Measurements from ENCODE around the gene GRK5.

GRK5 gene

DNA sequence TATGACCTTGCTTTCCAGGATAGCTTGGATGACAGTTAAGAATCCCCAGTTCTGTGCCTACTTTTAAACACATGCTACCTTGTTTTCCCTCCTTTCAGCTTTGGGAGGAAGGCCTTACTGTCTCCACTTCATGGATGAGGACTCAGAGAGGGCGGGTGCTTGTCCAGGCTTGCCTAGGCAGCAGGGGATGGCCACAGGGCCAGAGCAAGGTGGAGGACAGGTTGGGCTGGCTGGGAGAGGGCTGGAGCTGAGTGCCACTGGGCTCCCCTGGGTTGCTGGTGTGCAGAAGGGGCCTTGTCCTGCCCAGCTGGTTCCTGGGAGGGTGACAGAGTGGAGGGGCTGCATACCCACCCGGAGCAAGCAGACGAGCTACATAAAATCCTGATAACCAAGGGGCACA, 117.8 kb downstream of the GRK5 start:
- H3F3A ChIP-seq (ENCODE audit: control insufficient read depth, insufficient read depth), result no peaks in the 10 kb centered on the region
- H4K20me1 ChIP-seq (ENCODE audit: control insufficient read depth, insufficient read depth, low read depth, low read length), result no peaks in the 10 kb centered on the region
- H3K9me2 ChIP-seq (replicated peaks; ENCODE audit: control insufficient read depth, low read length), result no peaks in the 10 kb centered on the region
- H3K9me3 ChIP-seq (ENCODE audit: control insufficient read depth, insufficient read depth, low read length), result no peaks in the 10 kb centered on the region
- H3K79me2 ChIP-seq (ENCODE audit: control insufficient read depth, low read length), result no peaks in the 10 kb centered on the region
- no peak overlapping the region for H3K4me3 ChIP-seq (ENCODE audit: low read length)
- no peak overlapping the region for H3K4me2 ChIP-seq (ENCODE audit: low read length)
- no peaks in the 10 kb centered on the region for H3K36me3 ChIP-seq (ENCODE audit: control insufficient read depth, low read length)
- H3K4me1 ChIP-seq (ENCODE audit: control insufficient read depth, low read length), result peaks cover 9% of the 10 kb centered on the region
- no peaks in the 10 kb centered on the region for H3K27me3 ChIP-seq (ENCODE audit: control insufficient read depth, low read length)
- no peak overlapping the region for H3K27ac ChIP-seq (ENCODE audit: low read depth, low read length)
- TF ChIP-seq, protein P1, sequence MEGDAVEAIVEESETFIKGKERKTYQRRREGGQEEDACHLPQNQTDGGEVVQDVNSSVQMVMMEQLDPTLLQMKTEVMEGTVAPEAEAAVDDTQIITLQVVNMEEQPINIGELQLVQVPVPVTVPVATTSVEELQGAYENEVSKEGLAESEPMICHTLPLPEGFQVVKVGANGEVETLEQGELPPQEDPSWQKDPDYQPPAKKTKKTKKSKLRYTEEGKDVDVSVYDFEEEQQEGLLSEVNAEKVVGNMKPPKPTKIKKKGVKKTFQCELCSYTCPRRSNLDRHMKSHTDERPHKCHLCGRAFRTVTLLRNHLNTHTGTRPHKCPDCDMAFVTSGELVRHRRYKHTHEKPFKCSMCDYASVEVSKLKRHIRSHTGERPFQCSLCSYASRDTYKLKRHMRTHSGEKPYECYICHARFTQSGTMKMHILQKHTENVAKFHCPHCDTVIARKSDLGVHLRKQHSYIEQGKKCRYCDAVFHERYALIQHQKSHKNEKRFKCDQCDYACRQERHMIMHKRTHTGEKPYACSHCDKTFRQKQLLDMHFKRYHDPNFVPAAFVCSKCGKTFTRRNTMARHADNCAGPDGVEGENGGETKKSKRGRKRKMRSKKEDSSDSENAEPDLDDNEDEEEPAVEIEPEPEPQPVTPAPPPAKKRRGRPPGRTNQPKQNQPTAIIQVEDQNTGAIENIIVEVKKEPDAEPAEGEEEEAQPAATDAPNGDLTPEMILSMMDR (IDR thresholded peaks at IDR 0.05; ENCODE audit: low read depth, low read length, poor library complexity, severe bottlenecking), result no peak
- no peak for TF ChIP-seq EZH2phosphoT487 (IDR thresholded peaks at IDR 0.05; ENCODE audit: borderline replicate concordance, low read length)

DNA sequence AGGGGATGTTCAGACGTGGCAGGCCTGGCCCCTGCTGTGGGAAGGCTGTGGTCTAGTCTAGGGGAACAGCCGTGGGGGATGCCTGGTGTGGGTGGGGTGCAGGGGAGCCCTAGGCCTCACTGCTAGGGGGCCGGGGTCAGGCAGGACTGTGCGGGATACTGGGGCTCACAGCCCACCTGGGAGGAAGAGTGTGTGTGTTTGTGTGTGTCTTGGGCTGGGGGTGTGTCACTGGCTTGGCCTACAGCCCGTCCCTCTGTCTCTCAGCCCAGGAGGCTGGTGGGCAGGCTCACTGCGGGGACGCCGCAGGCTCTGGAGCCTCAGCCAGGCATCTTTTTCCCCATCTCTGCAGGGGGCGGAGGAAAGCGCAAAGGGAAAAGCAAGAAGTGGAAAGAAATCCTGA, 118.8 kb downstream of the GRK5 start:
- Histone ChIP-seq H3K4me3 (ENCODE audit: low read length) (no peak overlapping the region), H3K9me3 (ENCODE audit: control insufficient read depth, insufficient read depth, low read length) (no peaks in the 10 kb centered on the region), H3F3A (ENCODE audit: control insufficient read depth, insufficient read depth) (no peaks in the 10 kb centered on the region), H3K4me1 (ENCODE audit: control insufficient read depth, low read length) (peaks cover 9% of the 10 kb centered on the region), H3K9me2 (replicated peaks; ENCODE audit: control insufficient read depth, low read length) (no peaks in the 10 kb centered on the region), H3K27ac (ENCODE audit: low read depth, low read length) (no peak overlapping the region), H4K20me1 (ENCODE audit: control insufficient read depth, insufficient read depth, low read depth, low read length) (no peaks in the 10 kb centered on the region), H3K36me3 (ENCODE audit: control insufficient read depth, low read length) (no peaks in the 10 kb centered on the region), H3K4me2 (ENCODE audit: low read length) (no peak overlapping the region), H3K79me2 (ENCODE audit: control insufficient read depth, low read length) (no peaks in the 10 kb centered on the region), H3K27me3 (ENCODE audit: control insufficient read depth, low read length) (no peaks in the 10 kb centered on the region)
- no peak for TF ChIP-seq EZH2phosphoT487 (IDR thresholded peaks at IDR 0.05; ENCODE audit: borderline replicate concordance, low read length)
- TF ChIP-seq, protein P1 (IDR thresholded peaks at IDR 0.05; ENCODE audit: low read depth, low read length, poor library complexity, severe bottlenecking), result no peak

DNA sequence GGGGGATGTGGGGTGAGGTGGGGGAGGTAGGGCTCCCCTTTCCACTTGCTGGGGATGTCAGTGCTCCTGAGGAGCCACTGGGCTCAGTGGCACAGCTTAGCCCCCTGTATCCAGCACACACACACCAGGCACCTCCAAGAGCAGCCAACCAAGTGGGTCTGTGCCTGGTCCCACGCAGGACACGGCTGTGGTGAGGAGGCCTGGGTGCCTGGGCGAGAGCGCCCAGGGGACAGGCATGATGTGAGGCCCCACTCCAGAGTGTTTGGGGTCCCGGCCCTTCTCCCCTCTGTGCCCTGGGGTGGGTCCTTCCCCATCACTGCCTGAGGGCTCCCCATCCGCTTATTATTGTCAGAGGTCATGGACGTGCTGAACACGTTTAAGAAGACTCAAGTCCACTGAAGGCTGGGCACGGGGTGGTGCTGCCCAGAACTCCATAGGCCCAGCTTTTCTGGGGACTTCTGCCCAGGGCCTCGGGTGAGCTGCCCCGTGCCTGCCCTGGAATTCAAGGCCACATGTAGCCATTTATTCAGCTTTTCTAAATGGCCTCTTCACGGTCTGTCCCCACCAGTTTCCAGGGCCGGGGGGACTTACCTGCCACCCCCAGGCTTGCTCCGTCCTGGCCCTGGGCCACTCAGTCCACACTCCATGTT, 119.8 kb downstream of the GRK5 start:
- TF ChIP-seq, protein P1 (IDR thresholded peaks at IDR 0.05; ENCODE audit: low read depth, low read length, poor library complexity, severe bottlenecking), result no peak
- no peak for TF ChIP-seq EZH2phosphoT487 (IDR thresholded peaks at IDR 0.05; ENCODE audit: borderline replicate concordance, low read length)
- no peaks in the 10 kb centered on the region for H4K20me1 ChIP-seq (ENCODE audit: control insufficient read depth, insufficient read depth, low read depth, low read length)
- H3K36me3 ChIP-seq (ENCODE audit: control insufficient read depth, low read length), result no peaks in the 10 kb centered on the region
- no peaks in the 10 kb centered on the region for H3K79me2 ChIP-seq (ENCODE audit: control insufficient read depth, low read length)
- H3K9me2 ChIP-seq (replicated peaks; ENCODE audit: control insufficient read depth, low read length), result no peaks in the 10 kb centered on the region
- no peaks in the 10 kb centered on the region for H3K27me3 ChIP-seq (ENCODE audit: control insufficient read depth, low read length)
- peaks cover 9% of the 10 kb centered on the region for H3K4me1 ChIP-seq (ENCODE audit: control insufficient read depth, low read length)
- no peaks in the 10 kb centered on the region for H3K9me3 ChIP-seq (ENCODE audit: control insufficient read depth, insufficient read depth, low read length)
- no peak overlapping the region for H3K4me3 ChIP-seq (ENCODE audit: low read length)
- H3K4me2 ChIP-seq (ENCODE audit: low read length), result no peak overlapping the region
- H3F3A ChIP-seq (ENCODE audit: control insufficient read depth, insufficient read depth), result no peaks in the 10 kb centered on the region
- H3K27ac ChIP-seq (ENCODE audit: low read depth, low read length), result no peak overlapping the region
